A549 (cell line): ENCODE data around the gene MAPKAP1. TPM values are rescaled to one million over a fixed set of nuclear protein-coding genes. Genes with fewer than 3 reads are reported as not detected.

ENCODE experiments used
- ATAC-seq, 2 experiments: fragments of 200-7000 bp in 1 of 2; fragments of >200 bp in 1 of 2; cut with Nextera tagmentation in 1 of 2; cut with Tn5 transposase in 1 of 2; 3 replicates each; pipeline versions ENCODE4 v1.8.0 to v1.9.1; 2018 to 2020; ENCODE audit warnings: mild to moderate bottlenecking in 1 of 2, moderate library complexity in 1 of 2
- CTCF ChIA-PET: fragments of 300-600 bp; sonication (Branson Sonifier 250); formaldehyde crosslinking; extraction: SDS; loops from one replicate; lab custom pipeline; 2021; ENCODE audit warnings: antibody characterized with exemption, inconsistent platforms; lab: Yijun Ruan, JAX
- POLR2A ChIA-PET: fragments of 350-600 bp; formaldehyde crosslinking; extraction: SDS; loops from one replicate; lab custom pipeline; 2021; ENCODE audit warnings: antibody characterized with exemption, inconsistent platforms; lab: Yijun Ruan, JAX
- DNase-seq, 2 experiments: peaks; one replicate each; pipeline versions ENCODE4 v3.0.0 to v3.0.0-alpha.2; 2011 to 2016; ENCODE audit warnings: low read depth in 1 of 2, low spot score in 1 of 2
- FAIRE-seq: peaks from 2 replicates; lab custom pipeline; 2011; peaks lifted over from hg19 to GRCh38; lab: Jason Lieb, UNC
- H3K27ac ChIP-seq, 2 experiments: fragments of >200 bp; sonication (Bioruptor Twin); formaldehyde crosslinking; 3 replicates each; pipeline ENCODE4 v1.5.1; 2016 to 2017
- H3K4me1 ChIP-seq: fragments of >200 bp; sonication (Bioruptor Twin); formaldehyde crosslinking; 3 replicates; pipeline ENCODE4 v1.6.1; 2016
- H3K4me2 ChIP-seq: fragments of >200 bp; sonication (Bioruptor Twin); formaldehyde crosslinking; 3 replicates; pipeline ENCODE4 v1.6.1; 2016
- H3K4me3 ChIP-seq: fragments of >200 bp; sonication (Bioruptor Twin); formaldehyde crosslinking; 3 replicates; pipeline ENCODE4 v1.5.1; 2016
- H3K9me3 ChIP-seq: fragments of >200 bp; sonication (Bioruptor Twin); formaldehyde crosslinking; 3 replicates; pipeline ENCODE4 v1.6.1; 2016
- BHLHE40 ChIP-seq: IDR thresholded peaks from 2 replicates; pipeline ENCODE4 v1.6.1; 2012; ENCODE audit warnings: low read depth, low read length, inconsistent platforms
- CBX8 ChIP-seq: fragments of 200-600 bp; sonication (generic); IDR thresholded peaks from 2 replicates; pipeline ENCODE4 v1.6.1; 2016
- CEBPB ChIP-seq, 2 experiments: fragments of >200 bp in 1 of 2; sonication (Bioruptor Twin) in 1 of 2; formaldehyde crosslinking in 1 of 2; IDR thresholded peaks; 2 replicates each; pipeline ENCODE4 v1.6.1; 2012 to 2016
- EHF ChIP-seq: fragments of 250-450 bp; sonication (Bioruptor Pico); IDR thresholded peaks from 2 replicates; pipeline ENCODE4 v1.5.0; 2020; ENCODE audit warnings: mild to moderate bottlenecking
- EP300 ChIP-seq, 2 experiments: fragments of >200 bp; sonication (Bioruptor Twin); formaldehyde crosslinking; IDR thresholded peaks; 2 replicates in 1 of 2; 3 replicates in 1 of 2; pipeline ENCODE4 v1.6.1; 2016 to 2017
- FOSB ChIP-seq: fragments of 250-450 bp; sonication (Bioruptor Pico); IDR thresholded peaks from 2 replicates; pipeline ENCODE4 v1.5.0; 2020; ENCODE audit warnings: mild to moderate bottlenecking, moderate library complexity
- FOXS1 ChIP-seq: fragments of 250-450 bp; sonication (Bioruptor Pico); IDR thresholded peaks from 2 replicates; pipeline ENCODE4 v1.5.0; 2020; ENCODE audit warnings: mild to moderate bottlenecking, moderate library complexity
- HOXB5 ChIP-seq: fragments of 250-450 bp; sonication (Bioruptor Pico); IDR thresholded peaks from 2 replicates; pipeline ENCODE4 v1.5.0; 2020; ENCODE audit warnings: mild to moderate bottlenecking, moderate library complexity
- JUNB ChIP-seq: fragments of >200 bp; sonication (Bioruptor Twin); formaldehyde crosslinking; IDR thresholded peaks from 2 replicates; pipeline ENCODE4 v1.6.1; 2016
- KDM1A ChIP-seq: fragments of 200-600 bp; sonication (generic); IDR thresholded peaks from 2 replicates; pipeline ENCODE4 v1.6.1; 2016; ENCODE audit warnings: low read depth, mild to moderate bottlenecking
- KDM5A ChIP-seq: fragments of 200-600 bp; sonication (generic); IDR thresholded peaks from 2 replicates; pipeline ENCODE4 v1.6.1; 2016; ENCODE audit warnings: antibody characterized with exemption, mild to moderate bottlenecking
- MAFK ChIP-seq: fragments of 450-650 bp; IDR thresholded peaks from 2 replicates; pipeline ENCODE4 v1.6.1; 2014; ENCODE audit not compliant: partially characterized antibody
- MAZ ChIP-seq: fragments of 150-350 bp; IDR thresholded peaks from 2 replicates; pipeline ENCODE4 v1.6.1; 2014; ENCODE audit warnings: antibody characterized with exemption, low read depth, low read length, borderline replicate concordance
- MYC ChIP-seq: IDR thresholded peaks from 2 replicates; pipeline ENCODE4 v1.6.1; 2012; ENCODE audit warnings: mild to moderate bottlenecking, inconsistent platforms, low read length, improper control_type of control experiment, borderline replicate concordance
- NFE2L2 ChIP-seq: fragments of 150-350 bp; conservative IDR thresholded peaks from 2 replicates; pipeline ENCODE4 v1.6.1; 2014; ENCODE audit warnings: low read length
- NR3C1 ChIP-seq: fragments of >200 bp; sonication (Bioruptor Twin); formaldehyde crosslinking; IDR thresholded peaks from 3 replicates; pipeline ENCODE4 v1.6.1; 2017
- PHF8 ChIP-seq: fragments of 200-600 bp; sonication (generic); IDR thresholded peaks from 2 replicates; pipeline ENCODE4 v1.6.1; 2016; ENCODE audit warnings: low read depth, mild to moderate bottlenecking, antibody characterized with exemption, moderate library complexity, borderline replicate concordance
- RARB ChIP-seq: fragments of 250-450 bp; sonication (Bioruptor Pico); IDR thresholded peaks from 2 replicates; pipeline ENCODE4 v1.8.0; 2021; ENCODE audit warnings: mild to moderate bottlenecking, moderate library complexity
- RFX5 ChIP-seq: fragments of 450-650 bp; IDR thresholded peaks from 2 replicates; pipeline ENCODE4 v1.7.1; 2014; ENCODE audit warnings: antibody characterized with exemption, mild to moderate bottlenecking, moderate library complexity
- RNF2 ChIP-seq: fragments of 200-600 bp; sonication (generic); IDR thresholded peaks from 2 replicates; pipeline ENCODE4 v1.6.1; 2016; ENCODE audit warnings: low read depth, mild to moderate bottlenecking, antibody characterized with exemption, moderate library complexity, borderline replicate concordance
- SMC3 ChIP-seq: fragments of >200 bp; sonication (Bioruptor Twin); formaldehyde crosslinking; IDR thresholded peaks from 3 replicates; pipeline ENCODE4 v1.6.1; 2018; ENCODE audit warnings: inconsistent platforms
- SREBF2 ChIP-seq: fragments of 450-650 bp; IDR thresholded peaks from 2 replicates; pipeline ENCODE4 v1.6.1; 2014; ENCODE audit warnings: mild to moderate bottlenecking, moderate library complexity
- ZC3H11A ChIP-seq: fragments of 450-650 bp; IDR thresholded peaks from 2 replicates; pipeline ENCODE4 v1.6.1; 2014; ENCODE audit warnings: antibody characterized with exemption, mild to moderate bottlenecking
- ZFP36 ChIP-seq: fragments of 450-650 bp; IDR thresholded peaks from 2 replicates; pipeline ENCODE4 v1.6.1; 2014; ENCODE audit warnings: borderline replicate concordance; ENCODE audit not compliant: partially characterized antibody
- WGBS: methylation state at CpG from one replicate; pipeline ENCODE4 v1.1.6; 2017; ENCODE audit errors: missing lambda C conversion rate; 5-methylcytosine and 5-hydroxymethylcytosine counted together
- polyA plus RNA-seq, 4 experiments: library from polyadenylated mRNA; depleted of rRNA in 3 of 4; stranded (reverse); fragments of >200 nt; fragmentation: RNase III in 1 of 4; extraction: RNeasy Plus Mini Kit Qiagen cat#74134 plus additional on column Dnase treatment in 1 of 4; gene quantifications; 2 replicates in 3 of 4; 3 replicates in 1 of 4; pipeline ENCODE4 v1.2.3, GENCODE V29; 2011 to 2017
- TF ChIP-seq, protein P1 (sequence below): fragments of 250-450 bp; sonication (Bioruptor Pico); IDR thresholded peaks from 2 replicates; pipeline ENCODE4 v1.5.0; 2021; ENCODE audit warnings: mild to moderate bottlenecking, moderate library complexity, borderline replicate concordance
- TF ChIP-seq, protein P2 (sequence below): fragments of >200 bp; sonication (Bioruptor Twin); formaldehyde crosslinking; IDR thresholded peaks from 2 replicates; pipeline ENCODE4 v1.6.1; 2016
- TF ChIP-seq, protein P3 (sequence below): fragments of >200 bp; sonication (Bioruptor Twin); formaldehyde crosslinking; IDR thresholded peaks from 3 replicates; pipeline ENCODE4 v1.6.1; 2016
- TF ChIP-seq, protein P4 (sequence below): fragments of 150-350 bp; IDR thresholded peaks from 2 replicates; pipeline ENCODE4 v1.6.1; 2014; ENCODE audit warnings: low read depth, mild to moderate bottlenecking, low read length

MAPKAP1 gene
- polyA plus RNA-seq, 2 of the 4 experiments (the other 2 are of a cell fraction), result 49.9 to 119 TPM

- TF ChIP-seq, protein P1, sequence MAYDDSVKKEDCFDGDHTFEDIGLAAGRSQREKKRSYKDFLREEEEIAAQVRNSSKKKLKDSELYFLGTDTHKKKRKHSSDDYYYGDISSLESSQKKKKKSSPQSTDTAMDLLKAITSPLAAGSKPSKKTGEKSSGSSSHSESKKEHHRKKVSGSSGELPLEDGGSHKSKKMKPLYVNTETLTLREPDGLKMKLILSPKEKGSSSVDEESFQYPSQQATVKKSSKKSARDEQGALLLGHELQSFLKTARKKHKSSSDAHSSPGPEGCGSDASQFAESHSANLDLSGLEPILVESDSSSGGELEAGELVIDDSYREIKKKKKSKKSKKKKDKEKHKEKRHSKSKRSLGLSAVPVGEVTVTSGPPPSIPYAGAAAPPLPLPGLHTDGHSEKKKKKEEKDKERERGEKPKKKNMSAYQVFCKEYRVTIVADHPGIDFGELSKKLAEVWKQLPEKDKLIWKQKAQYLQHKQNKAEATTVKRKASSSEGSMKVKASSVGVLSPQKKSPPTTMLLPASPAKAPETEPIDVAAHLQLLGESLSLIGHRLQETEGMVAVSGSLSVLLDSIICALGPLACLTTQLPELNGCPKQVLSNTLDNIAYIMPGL (CRISPR knock-in tag), result no peak
- TF ChIP-seq NFE2L2, result no peak
- no peak for TF ChIP-seq RARB (CRISPR knock-in tag)
- TF ChIP-seq, all 56 proteins: peak for 0
Measured at GRCh38 chr9:125554726-125555125, 152.3 kb downstream of the MAPKAP1 start (continued).

DNA sequence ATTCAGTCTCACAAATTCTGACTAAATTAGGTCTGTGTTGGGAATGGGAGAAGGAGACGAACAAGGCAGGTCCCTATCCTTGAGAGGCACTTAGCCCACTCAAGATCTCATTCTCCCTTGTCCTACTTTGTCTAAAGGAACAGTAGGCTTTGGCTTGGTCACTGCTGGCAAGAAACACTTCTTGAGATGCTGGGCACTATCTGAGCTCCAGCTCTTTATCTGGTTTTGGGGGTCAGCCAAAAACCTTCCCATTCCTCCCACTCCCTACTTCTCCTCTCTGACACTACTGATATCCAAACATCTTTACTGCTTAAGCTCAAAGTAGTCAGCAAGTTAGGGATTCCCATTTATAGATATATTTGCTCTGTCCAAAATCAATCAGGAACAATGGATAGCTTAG, 155.2 kb downstream of the MAPKAP1 start:
- TF ChIP-seq JUNB (no peak), NR3C1 (no peak), SMC3 (no peak), RNF2 (no peak), CBX8 (no peak), EP300 (IDR thresholded peaks at IDR 0.05) (no peak), MAFK (no peak), ZFP36 (no peak), BHLHE40 (no peak)
- TF ChIP-seq, protein P1 (CRISPR knock-in tag), result no peak
- no peak overlapping the region for H3K4me3 ChIP-seq
- no peak overlapping the region for H3K4me2 ChIP-seq
- ChIA-PET CTCF (interaction anchor here (0.9 to 1.9 kb wide), 3 partner anchors 9 to 13 kb away, joined by 3 to 6 read pairs (median 4); no protein-coding TSS in a partner anchor), POLR2A (no interaction called here)
- H3K4me1 ChIP-seq, result peaks cover 18% of the 10 kb centered on the region; the same call in 2 of the 3 replicates
- DNase-seq, result no peak
- no peak for ATAC-seq
- FAIRE-seq, result no peak
- 87% methylated on average over 1 of the region's 1 CpG for WGBS
- H3K27ac ChIP-seq, result no peak overlapping the region
- H3K9me3 ChIP-seq, result no peaks in the 10 kb centered on the region

GRCh38 chr9:125549891-125550885, 156.8 kb downstream of the MAPKAP1 start:
- Histone ChIP-seq H3K9me3 (no peaks in the 10 kb centered on the region), H3K4me1 (peaks cover 18% of the 10 kb centered on the region; the same call in 2 of the 3 replicates), H3K4me3 (no peak overlapping the region), H3K4me2 (peak overlapping the region; percentile 32), H3K27ac (no peak overlapping the region; a peak in 1 of 6 replicates)
- ChIA-PET CTCF (interaction anchor here (0.7 to 1.6 kb wide), 6 partner anchors 9 to 949 kb away, joined by 3 to 5 read pairs (median 4); no protein-coding TSS in a partner anchor), POLR2A (interaction anchor here (1.0 kb wide), 1 partner anchor 8 kb away, joined by 3 read pairs; no protein-coding TSS in a partner anchor)
- FAIRE-seq (no peak), DNase-seq (no peak), ATAC-seq (peak in 1 of 2 experiments; percentile 38; a peak in 1 of 6 replicates)
- 62% methylated on average over 9 of the region's 9 CpGs for WGBS
- no peak for TF ChIP-seq MAZ
- TF ChIP-seq ZC3H11A, result no peak
- TF ChIP-seq, protein P2, sequence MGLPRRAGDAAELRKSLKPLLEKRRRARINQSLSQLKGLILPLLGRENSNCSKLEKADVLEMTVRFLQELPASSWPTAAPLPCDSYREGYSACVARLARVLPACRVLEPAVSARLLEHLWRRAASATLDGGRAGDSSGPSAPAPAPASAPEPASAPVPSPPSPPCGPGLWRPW, result no peak
- TF ChIP-seq HOXB5 (CRISPR knock-in tag), result no peak
- no peak for TF ChIP-seq FOXS1 (CRISPR knock-in tag)
- TF ChIP-seq MAFK, result no peak
- no peak for TF ChIP-seq FOSB (CRISPR knock-in tag)
- no peak for TF ChIP-seq RFX5
- no peak for TF ChIP-seq ZFP36
- TF ChIP-seq RARB (CRISPR knock-in tag), result no peak
- no peak for TF ChIP-seq SMC3
- TF ChIP-seq KDM1A, result no peak
- TF ChIP-seq MYC, result no peak
- TF ChIP-seq CEBPB (IDR thresholded peaks at IDR 0.05), result no peak
- no peak for TF ChIP-seq KDM5A
- TF ChIP-seq, protein P3, sequence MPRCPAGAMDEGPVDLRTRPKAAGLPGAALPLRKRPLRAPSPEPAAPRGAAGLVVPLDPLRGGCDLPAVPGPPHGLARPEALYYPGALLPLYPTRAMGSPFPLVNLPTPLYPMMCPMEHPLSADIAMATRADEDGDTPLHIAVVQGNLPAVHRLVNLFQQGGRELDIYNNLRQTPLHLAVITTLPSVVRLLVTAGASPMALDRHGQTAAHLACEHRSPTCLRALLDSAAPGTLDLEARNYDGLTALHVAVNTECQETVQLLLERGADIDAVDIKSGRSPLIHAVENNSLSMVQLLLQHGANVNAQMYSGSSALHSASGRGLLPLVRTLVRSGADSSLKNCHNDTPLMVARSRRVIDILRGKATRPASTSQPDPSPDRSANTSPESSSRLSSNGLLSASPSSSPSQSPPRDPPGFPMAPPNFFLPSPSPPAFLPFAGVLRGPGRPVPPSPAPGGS, result no peak
- no peak for TF ChIP-seq SREBF2
- TF ChIP-seq, protein P4, sequence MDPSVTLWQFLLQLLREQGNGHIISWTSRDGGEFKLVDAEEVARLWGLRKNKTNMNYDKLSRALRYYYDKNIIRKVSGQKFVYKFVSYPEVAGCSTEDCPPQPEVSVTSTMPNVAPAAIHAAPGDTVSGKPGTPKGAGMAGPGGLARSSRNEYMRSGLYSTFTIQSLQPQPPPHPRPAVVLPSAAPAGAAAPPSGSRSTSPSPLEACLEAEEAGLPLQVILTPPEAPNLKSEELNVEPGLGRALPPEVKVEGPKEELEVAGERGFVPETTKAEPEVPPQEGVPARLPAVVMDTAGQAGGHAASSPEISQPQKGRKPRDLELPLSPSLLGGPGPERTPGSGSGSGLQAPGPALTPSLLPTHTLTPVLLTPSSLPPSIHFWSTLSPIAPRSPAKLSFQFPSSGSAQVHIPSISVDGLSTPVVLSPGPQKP, result no peak
- no peak for TF ChIP-seq PHF8
- no peak for TF ChIP-seq EHF (CRISPR knock-in tag)
